ENCODE results near the gene TOR1B.

The TOR1B gene

GRCh38 chr9:129848712-129849441 is 45.9 kb downstream of the TOR1B start:
- no peaks in the 10 kb centered on the region for H3K9me2 ChIP-seq (replicated peaks; ENCODE audit: insufficient read depth, low read length)
- H3K79me2 ChIP-seq (ENCODE audit: low read length): no peaks in the 10 kb centered on the region
- H3K9me3 ChIP-seq (replicated peaks; ENCODE audit: insufficient read depth, low read length): no peaks in the 10 kb centered on the region
- no peak overlapping the region for H2AFZ ChIP-seq (ENCODE audit: low read length)
- TF ChIP-seq CTCF (IDR thresholded peaks at IDR 0.05; ENCODE audit: low read length) (no peak), EZH2 (optimal IDR thresholded peaks at IDR 0.05; ENCODE audit: low read depth, low read length) (no peak), EZH2phosphoT487 (IDR thresholded peaks at IDR 0.05; ENCODE audit: low read length) (no peak)
- H3K9ac ChIP-seq (ENCODE audit: low read length): no peak overlapping the region
- no peak overlapping the region for H3K4me2 ChIP-seq (ENCODE audit: low read depth, low read length)
- no peaks in the 10 kb centered on the region for H3K4me1 ChIP-seq (ENCODE audit: low read length)
- H3K36me3 ChIP-seq (replicated peaks; ENCODE audit: insufficient read depth, low read length): no peaks in the 10 kb centered on the region
- H3K4me3 ChIP-seq (ENCODE audit: low read length): no peak overlapping the region
- H3K27me3 ChIP-seq (replicated peaks; ENCODE audit: insufficient read depth, low read length): no peaks in the 10 kb centered on the region
- H3F3A ChIP-seq (ENCODE audit: insufficient read depth, low read length): no peaks in the 10 kb centered on the region
- no peak for DNase-seq
- H3K27ac ChIP-seq (ENCODE audit: low read length): no peak overlapping the region
- H4K20me1 ChIP-seq (ENCODE audit: insufficient read depth, low read length): no peaks in the 10 kb centered on the region

GRCh38 chr9:129849901-129850300 is 46.9 kb downstream of the TOR1B start:
- Histone ChIP-seq H3K9me2 (replicated peaks; ENCODE audit: insufficient read depth, low read length) (no peaks in the 10 kb centered on the region), H3F3A (ENCODE audit: insufficient read depth, low read length) (no peaks in the 10 kb centered on the region), H2AFZ (ENCODE audit: low read length) (no peak overlapping the region), H3K27me3 (replicated peaks; ENCODE audit: insufficient read depth, low read length) (no peaks in the 10 kb centered on the region), H3K4me3 (ENCODE audit: low read length) (no peak overlapping the region), H3K9ac (ENCODE audit: low read length) (no peak overlapping the region), H3K36me3 (replicated peaks; ENCODE audit: insufficient read depth, low read length) (no peaks in the 10 kb centered on the region), H4K20me1 (ENCODE audit: insufficient read depth, low read length) (no peaks in the 10 kb centered on the region), H3K27ac (ENCODE audit: low read length) (no peak overlapping the region), H3K9me3 (replicated peaks; ENCODE audit: insufficient read depth, low read length) (no peaks in the 10 kb centered on the region), H3K4me1 (ENCODE audit: low read length) (no peaks in the 10 kb centered on the region), H3K79me2 (ENCODE audit: low read length) (no peaks in the 10 kb centered on the region), H3K4me2 (ENCODE audit: low read depth, low read length) (no peak overlapping the region)
- TF ChIP-seq EZH2phosphoT487 (IDR thresholded peaks at IDR 0.05; ENCODE audit: low read length) (no peak), CTCF (IDR thresholded peaks at IDR 0.05; ENCODE audit: low read length) (no peak), EZH2 (optimal IDR thresholded peaks at IDR 0.05; ENCODE audit: low read depth, low read length) (no peak)
- DNase-seq: no peak

GRCh38 chr9:129850821-129851550 is 48.0 kb downstream of the TOR1B start:
- Histone ChIP-seq H3K27ac (ENCODE audit: low read length) (no peak overlapping the region), H3K4me3 (ENCODE audit: low read length) (no peak overlapping the region), H3K36me3 (replicated peaks; ENCODE audit: insufficient read depth, low read length) (no peaks in the 10 kb centered on the region)

More at GRCh38 chr9:129850821-129851550, 48.0 kb downstream of the TOR1B start:
- Histone ChIP-seq H2AFZ (ENCODE audit: low read length) (no peak overlapping the region), H3K4me1 (ENCODE audit: low read length) (no peaks in the 10 kb centered on the region), H3K4me2 (ENCODE audit: low read depth, low read length) (no peak overlapping the region), H4K20me1 (ENCODE audit: insufficient read depth, low read length) (no peaks in the 10 kb centered on the region), H3K9me2 (replicated peaks; ENCODE audit: insufficient read depth, low read length) (no peaks in the 10 kb centered on the region), H3K79me2 (ENCODE audit: low read length) (no peaks in the 10 kb centered on the region), H3F3A (ENCODE audit: insufficient read depth, low read length) (no peaks in the 10 kb centered on the region), H3K9ac (ENCODE audit: low read length) (no peak overlapping the region), H3K27me3 (replicated peaks; ENCODE audit: insufficient read depth, low read length) (no peaks in the 10 kb centered on the region), H3K9me3 (replicated peaks; ENCODE audit: insufficient read depth, low read length) (no peaks in the 10 kb centered on the region)
- DNase-seq: no peak
- TF ChIP-seq EZH2 (optimal IDR thresholded peaks at IDR 0.05; ENCODE audit: low read depth, low read length) (no peak), CTCF (IDR thresholded peaks at IDR 0.05; ENCODE audit: low read length) (no peak), EZH2phosphoT487 (IDR thresholded peaks at IDR 0.05; ENCODE audit: low read length) (no peak)

All from MM.1S (cell line).